NCI-H1105 treated with DMSO at 0.1 percent for 48 hours (cell line): ENCODE measurements around the gene HDAC7.
"Not testable (repeated sequence)": the region's sequence is repeated elsewhere in the genome, so short reads cannot be mapped to it uniquely, and the experiment has no call there.

Experiments
- DNase-seq: peaks from one replicate; lab custom pipeline; 2025; lab: John Stamatoyannopoulos, UW

The HDAC7 gene

DNA sequence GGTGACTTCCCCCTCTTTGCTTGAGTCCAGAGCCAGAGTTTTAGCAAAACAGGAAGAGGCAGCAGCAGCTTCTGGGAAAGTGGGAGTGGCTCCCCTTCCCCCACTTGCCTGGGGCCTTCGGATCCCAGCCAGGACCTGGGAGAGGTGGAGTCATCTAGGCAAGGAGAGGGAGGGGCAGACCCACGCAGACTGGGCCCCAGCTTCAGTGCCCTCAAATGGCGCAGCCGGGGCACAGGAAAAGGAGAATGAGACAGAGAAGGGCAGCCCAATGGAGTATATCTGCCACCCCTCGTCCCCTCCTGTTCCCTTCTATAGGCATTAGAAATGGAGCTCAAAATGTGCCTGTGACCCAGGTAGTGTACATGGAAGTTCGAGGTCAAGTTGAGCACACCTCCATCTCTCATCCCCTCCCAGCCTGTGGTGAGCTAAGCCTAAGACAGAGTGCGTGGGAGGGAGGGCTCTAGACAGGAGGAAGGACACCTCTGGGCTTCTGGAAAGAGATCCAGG is 9.3 kb upstream of the HDAC7 start:
- DNase-seq: no peak

DNA sequence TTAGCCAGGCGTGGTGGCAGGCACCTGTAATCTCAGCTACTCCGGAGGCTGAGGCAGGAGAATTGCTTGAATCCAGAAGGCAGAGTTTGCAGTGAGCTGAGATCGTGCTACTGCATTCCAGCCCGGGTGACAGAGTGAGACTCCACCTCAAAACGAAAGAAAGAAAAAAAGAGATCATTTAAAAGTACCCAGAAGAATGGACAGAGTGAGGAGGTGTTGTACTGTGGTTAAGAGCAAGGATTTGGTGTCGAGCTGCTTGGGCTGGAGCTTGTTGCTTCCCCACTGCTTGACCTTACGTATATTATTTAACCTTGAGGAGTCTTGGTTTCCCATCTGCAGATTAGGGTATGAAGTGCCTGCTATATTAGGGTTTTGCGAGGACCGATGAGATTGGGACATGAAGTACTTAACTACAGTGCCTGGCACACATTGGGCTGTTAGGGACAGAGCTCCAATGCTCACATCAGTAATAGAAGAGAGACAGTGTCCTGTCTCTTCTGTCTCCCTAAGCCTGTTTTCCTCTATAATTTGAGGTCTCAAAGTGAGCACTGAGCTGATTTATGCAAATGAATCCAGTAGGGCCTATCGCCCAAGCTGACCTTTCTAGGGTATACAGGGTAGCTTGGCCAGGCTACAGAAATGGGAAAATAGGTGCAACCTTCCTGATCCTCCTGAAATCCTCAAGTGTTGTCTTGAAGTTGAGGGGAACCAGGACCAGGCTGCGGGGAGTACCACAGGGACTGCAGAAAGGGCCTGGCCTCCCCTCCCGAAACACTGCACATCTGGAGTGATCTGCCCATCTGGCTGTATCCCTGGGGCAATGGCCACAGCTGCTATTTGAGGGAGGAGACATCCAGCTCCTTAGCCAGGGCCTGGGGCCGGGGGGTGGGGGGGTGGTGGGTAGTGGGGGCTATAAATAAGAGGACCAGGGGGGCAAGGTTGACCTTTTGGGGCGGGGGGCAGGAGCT is 8.6 kb upstream of the HDAC7 start:
- no peak for DNase-seq

DNA sequence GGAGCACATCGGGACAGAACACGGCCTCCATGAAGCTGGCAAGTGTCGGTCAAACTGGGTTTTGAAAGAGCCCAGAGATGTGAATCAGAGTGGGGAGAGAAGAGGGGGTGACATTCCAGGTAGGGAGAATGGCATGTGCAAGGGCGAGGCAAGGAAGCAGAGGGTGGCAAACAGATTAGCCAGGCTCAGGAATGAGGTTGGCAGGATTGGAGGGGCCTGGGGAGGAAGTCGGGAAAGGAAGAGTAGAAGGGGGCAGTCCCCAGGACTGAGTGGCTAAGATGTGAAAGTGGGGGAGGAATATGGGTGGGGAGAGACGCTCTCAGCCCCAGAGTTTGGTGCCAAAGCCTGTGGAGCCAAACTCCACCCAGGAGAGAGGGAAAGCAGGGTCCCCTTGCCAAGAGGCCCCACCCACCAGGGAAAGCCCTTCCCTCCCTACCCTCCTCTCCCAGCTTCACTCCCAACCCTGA is 5.5 kb upstream of the HDAC7 start:
- DNase-seq: no peak

DNA sequence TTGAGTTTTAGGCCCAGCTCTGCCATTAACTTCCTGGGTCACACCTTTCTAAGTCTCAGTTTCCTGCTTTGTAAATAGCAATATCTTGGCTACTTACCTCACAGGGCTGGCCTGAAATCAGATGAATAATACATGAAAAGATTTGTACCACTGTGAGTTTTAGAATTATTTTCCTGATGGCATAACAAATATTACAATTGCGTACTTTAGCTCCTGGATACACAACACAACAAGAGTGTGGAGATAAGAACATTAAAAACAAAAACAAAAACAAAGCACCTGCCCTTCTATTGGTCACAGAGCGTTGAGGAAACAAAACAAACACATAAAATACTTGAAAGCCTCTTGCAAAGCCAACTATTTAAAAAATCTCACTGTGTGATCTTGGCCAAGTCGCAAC is 4.9 kb upstream of the HDAC7 start:
- DNase-seq: no peak

DNA sequence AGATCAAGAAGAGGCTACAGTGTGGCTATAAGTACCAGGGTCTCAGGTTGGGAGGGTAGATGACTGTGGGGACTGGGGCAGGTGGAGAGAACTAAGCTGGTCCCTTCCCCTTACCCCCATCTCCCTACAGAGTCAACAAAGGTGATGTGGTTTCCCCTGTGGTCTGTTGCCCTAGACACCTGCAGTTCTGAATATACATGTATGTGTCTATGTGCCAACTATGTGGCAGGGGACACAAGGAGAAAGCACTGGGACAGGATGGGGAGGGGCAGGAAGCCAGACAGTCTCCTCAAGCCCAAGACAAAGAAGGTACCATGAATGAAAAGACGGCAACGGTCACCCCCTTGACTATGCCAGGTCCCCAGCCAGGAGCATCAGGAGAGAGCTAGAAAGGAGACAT is 4.5 kb upstream of the HDAC7 start:
- no peak for DNase-seq

DNA sequence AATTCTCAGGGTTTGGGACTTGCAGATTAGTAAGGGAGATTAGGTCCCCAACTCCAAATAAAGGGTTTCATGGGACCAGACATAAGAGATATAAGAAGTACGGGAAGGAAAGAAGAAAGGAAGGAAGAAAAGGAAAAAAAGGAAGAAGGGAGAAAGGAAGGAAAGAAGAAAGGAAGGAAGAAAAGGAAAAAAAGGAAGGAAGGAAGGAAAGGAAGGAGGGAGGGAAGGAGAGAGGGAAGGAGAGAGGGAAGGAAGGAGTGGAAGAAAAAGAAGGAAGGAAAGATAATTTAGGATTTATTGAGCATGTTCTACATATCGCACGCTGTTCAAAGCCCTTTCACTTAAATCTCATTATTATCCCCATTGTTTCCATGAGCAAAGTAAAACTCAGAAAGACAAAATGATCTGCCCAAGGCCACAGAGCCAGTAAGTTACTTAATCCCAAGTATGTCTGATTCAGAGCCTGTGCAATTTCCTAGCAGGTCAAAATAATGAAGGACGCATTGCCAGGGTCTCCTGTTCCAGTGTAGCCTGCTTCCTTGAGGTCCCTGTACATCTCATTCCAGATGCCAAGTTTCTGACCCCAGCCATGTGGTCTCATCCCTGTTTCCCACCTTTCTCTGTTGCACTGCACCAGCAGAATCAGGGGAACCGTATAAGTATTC is 3.9 kb upstream of the HDAC7 start:
- no peak for DNase-seq

DNA sequence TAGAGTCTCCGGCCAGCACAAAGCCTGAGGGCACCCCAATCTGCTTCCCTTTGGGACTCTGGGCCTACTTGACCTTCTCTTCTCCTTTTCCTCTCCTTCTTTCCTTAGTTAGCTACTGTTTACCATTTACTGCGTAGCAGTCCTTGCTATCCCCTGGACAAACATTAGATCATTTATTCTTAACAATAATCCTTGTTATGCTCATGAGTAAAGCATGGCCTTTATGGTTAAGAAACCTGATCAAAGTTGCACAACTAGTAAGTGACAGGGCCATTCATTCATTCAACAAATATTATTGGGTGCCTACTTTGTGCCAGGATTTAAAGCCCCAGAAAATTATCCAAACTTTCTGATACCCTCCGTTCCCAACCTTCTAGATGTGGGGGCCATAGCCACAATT is 3.2 kb upstream of the HDAC7 start:
- no peak for DNase-seq

DNA sequence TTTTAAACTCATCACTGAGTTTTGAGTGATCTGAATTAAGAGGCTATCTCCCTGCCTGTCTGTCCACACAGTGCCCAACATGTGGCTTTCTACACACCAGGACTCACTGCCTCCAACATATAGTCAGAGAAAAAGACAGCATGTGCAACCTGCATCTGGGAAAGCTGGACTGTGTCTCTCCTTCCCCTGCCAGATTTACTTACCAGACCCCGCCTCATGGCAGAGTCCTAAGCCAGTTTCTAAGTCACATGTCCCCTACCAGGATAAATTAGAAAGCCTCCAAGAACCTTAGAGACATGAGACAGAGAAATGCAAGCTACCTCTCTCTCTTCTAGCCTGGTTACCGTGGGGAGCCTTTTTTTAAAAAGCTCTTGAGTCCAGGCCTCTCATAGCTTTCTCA is 2.7 kb upstream of the HDAC7 start:
- no peak for DNase-seq

DNA sequence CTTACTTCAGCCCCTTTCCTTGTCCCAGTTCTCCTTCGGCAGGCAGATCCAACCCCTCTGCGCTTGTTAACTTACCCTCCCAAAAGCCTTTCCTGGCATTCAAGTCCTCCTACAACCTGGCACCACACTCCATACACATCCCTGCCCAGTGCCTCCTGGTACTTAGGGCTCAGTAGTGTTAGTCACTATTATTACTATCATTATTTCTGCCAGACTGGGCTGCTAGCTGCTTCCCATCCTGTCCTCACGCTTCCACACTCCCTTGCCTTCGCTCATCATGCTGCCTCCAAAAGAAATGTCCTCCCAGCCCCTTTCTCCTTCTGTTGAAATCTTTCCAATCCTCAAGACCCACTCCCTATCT is 1.6 kb upstream of the HDAC7 start:
- DNase-seq: no peak

DNA sequence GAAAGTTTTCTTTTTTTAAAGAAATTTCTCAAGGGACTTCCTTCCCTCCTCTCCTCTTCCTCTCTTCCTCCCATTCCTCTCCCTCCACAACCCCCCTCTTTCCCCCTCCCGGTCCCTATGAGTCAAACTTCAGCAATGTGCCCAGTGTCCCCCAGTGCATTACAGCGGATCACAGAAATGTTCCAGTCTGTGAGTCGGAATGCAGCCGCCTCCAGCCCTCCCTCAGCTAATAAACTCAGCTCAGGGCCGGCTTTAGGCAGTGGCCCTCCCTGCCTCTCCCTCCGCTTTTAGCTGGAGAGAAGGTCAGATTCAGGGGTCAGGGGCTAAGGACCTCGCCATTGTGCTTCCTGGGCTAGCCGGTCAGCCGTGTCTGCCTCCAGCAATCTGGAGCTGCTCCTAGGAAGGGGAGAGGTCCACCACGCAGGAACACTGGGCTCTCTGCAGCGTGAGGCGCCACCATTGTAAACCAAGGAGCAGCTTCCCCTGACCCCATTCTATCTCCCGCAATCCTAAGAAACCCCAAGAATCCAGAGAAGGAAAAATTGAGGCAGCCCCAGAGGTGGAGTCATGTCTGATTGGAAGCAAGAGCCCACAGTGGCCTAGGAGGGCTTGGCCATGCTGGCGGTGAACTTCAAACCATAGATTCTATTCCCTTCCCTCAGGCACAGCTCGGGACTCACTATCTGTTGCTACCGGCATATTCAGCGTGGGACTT is 1.1 kb upstream of the HDAC7 start:
- DNase-seq: no peak

DNA sequence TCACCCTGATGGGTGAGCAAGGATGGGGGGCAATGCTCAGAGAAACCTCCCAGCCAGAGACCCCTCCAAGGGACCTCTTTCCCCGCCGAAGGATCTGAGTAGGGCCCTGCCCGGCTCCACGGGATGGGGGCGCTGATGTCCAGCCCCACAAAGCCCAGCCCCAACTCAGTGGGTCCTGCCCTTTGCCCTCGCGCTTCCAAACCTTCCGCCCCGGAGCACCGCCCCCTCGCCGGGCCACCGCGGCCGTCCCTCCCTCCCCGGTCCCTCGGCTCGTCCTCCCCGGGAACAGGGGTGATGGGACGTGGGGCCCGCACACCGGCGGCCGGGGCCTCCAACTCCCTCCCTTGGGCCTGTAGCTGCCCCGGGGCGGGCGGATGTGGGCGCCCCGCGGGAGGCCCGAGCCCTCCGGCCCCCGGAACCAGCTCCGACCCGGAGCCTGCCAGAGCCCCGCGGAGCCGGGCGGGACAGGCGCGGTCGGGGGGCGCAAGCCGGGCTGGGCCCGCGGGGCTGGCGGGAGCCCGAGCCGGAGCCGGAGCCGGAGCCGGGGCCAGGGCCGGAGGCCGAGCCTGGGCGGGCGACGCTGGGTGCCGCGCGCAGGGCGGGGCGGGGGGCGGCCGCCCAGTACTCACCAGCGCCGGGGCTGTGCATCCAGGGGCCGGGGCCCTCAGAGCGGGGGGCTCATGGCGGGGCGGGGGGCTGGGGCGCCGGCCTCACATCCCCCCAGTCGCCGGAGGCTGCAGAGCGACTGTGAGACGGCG is 386 bp downstream of the HDAC7 start:
- peak; percentile 4 for DNase-seq

DNA sequence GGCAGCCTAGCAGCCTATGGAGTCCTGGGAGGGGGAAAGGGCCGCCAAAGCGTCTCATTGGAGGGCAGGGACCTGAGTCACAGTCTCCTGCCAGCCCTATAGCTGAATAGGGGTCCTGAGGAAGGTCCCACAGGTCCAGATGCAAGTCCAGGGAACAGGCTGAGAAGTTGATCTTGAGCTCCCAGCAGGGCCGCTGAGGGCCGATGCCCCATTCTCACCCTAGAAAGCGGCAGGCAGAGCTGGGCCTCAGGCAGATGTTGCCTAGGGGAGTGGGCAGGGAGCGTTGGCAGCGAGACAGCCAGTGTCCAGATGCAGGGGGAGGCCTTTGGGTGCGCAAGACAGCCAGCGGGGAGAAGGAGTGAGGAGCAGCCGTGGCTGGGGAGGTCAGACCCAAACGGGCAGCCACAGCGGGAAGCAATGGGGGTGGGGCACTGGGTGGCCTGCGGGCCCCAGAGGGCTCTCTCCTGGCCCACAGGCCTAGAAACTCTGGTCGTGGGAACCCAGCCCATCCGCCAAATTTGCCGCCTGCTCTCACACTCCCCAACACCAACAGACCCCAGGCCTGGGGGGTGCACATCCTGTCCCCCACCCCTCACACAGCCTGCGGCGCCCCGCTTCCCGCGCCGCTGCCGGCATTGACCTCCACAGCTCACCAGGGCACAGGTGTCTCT is 1.1 kb downstream of the HDAC7 start:
- no peak for DNase-seq

DNA sequence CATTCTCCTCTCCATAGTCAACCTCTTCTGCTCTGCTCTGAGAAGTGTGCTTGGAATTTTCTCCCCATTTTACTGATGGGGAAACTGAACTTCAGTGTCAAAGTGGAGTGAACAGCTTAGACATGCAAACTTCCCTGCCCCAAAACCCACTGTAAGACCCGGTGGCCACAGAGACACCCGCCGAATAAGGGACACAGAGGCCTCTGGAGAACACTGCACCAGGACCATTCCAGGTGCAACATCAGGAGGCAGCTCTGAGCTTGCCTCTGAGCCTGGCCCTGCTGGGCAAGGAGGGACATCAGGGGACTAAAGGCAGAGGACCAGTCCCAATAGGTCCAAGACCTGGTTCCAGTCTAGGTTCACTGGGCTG is 1.7 kb downstream of the HDAC7 start:
- no peak for DNase-seq

DNA sequence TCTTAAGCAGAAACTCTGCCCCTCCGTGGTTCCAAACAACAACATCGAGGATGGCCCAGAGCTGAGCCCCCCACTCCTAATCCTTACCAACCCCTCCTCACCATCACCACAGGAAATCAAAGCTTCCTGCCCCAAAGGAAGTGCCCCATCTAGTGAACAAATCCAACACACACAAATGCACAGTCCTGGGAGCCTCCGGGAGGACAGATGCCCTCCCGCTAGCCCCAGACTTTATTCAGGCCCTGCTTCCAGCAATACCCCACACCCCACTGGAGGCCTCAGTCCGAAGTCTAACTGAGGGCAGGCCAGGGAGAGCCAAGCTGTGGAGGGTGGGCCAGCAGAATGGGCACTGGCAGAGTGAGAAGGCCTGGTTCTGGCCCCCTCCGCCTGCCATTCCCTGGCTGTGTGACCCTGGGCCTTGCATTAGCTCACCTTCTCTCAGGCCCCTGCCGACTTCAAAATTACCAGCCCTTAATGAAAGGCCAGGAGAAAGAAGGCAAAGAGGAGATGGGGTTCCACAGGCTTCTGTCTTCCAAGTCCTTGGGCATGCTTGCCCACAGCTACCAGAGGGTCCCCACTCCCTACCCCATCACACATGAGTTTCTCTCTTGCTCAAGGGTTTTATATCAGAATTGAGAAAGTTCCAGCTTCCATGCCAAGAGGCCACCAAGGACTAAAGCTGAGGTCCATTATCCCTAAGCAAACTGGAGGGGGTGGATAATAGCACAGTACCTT is 2.3 kb downstream of the HDAC7 start:
- no peak for DNase-seq

DNA sequence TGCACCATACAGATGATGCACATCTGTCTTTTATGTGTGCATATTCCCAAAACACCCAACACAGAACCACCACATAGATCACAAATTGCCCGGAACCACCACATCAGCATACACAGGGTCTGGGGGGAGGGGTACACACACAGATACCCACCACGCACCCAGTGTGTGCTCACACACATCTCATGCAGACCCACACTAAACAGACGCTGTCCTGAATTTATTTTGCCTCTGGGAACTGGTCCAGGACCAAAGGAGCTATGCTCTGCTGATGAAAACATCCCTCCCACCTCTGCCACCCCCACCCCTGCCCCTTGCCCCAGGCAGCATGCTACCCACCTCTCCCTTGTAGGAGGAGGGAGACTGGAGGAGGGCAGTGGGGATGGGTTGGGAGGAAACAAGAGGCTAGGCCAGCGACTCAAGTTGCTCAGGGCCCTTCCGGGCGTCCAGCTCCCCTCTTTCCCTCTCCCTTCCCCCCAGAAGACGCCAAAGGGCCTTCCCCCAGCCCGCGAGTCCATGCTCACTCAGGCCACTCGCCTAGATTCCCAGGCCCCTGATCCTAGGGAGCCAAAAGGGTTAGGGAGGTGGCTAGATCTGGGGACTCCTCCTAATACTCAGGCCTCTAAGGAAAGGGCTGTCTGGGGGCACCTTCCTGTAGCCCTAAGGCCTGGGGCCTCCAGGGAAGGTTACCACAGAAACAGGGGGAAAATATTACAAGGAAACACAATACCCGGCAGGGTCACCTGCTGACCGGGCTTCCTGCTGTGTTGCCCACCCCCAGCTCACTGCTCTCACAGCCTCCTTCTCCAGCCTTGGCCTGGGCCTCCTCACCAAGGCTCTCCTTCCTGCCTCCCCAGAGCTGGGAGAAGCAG is 3.1 kb downstream of the HDAC7 start:
- DNase-seq: no peak

DNA sequence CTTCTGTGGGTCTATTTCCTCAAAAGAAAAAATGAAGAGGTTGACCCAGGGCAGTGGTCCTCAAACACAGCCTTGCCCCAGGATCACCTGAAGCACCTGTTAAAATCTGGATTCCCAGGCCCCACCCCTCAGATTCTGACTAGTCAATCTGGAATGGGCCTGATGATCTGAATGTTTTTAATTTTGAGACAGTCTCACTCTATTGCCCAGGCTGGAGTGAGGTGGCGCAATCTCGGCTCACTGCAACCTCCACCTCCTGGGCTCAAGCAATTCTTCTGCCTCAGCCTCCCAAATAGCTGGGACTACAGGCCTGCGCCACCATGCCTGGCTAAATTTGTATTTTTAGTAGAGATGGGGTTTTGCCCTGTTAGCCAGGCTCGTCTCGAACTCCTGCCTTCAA is 4.3 kb downstream of the HDAC7 start:
- not testable (repeated sequence) for DNase-seq

DNA sequence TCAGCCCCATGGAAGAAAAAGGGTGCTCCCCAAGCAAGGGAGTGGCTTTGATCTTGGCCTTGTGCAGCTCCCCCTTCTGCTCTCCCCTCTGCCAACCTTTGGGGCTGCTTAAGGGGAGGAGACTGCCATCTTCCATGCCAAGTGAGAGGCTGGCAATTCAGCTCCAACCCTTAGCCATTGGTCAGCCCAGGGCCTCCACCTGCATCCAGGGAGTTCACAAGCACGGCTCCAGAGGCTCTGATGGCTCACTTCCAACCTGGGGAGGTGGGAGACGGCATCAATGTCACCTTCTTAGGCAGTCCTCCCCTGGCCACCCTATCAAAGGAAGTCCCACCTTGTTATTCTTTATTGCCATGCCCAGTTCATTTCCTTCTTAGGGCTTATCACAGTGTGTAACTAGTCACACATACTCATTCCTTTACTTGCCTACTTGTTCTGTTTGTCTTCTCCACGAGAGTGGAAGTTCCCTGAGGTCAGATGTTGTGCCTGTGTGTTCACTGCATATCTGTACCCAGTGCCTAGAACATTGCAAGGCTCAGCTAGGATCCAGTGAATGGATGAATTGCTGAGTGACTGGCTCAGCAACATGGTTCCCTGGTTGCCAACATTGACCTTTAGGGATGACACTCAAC is 5.0 kb downstream of the HDAC7 start:
- no peak for DNase-seq

DNA sequence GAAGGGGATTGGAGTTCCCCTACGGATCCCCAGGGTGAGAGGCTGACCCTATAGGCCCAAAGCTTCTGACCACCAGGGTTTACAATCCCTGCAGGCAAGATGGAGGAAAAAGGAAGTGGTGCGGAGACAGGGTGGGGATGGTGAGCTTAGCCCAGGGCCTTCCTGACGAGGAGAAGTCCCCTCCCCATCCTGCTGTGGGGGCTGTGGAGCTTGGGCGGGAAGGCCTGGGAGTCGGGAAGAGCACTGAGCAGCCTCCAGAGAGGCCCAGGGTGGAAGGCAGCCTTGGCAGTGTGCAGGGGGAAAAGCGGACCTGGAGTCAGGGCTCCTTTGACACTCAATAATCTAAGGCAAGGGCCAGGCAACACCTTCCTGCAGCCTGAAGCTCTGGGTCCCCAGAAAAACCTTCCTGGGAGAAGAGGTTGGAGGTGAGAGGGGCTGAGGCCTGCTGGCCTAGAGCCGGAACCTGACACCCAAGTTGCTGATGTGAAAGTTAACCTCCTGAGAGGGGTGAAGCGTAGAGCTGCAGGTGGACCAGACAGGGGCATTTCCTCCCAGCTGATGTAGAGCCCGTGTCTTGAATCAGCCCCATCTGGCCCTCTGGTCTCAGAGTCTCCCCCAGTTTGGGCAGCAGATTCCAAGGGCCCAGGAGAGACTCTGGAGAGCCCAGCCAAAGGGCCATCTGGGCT is 6.0 kb downstream of the HDAC7 start:
- no peak for DNase-seq
